SHP77 (cell line): Measurements from ENCODE around the gene NEK7.
"Not testable (repeated sequence)": the region's sequence is repeated elsewhere in the genome, so short reads cannot be mapped to it uniquely, and the experiment has no call there.

Source experiments
- DNase-seq, 2 experiments: peaks; one replicate each; lab custom pipeline; 2025; lab: John Stamatoyannopoulos, UW

The NEK7 gene

GRCh38 chr1:198290089-198290683, 133.4 kb downstream of the NEK7 start:
- no peak for DNase-seq

GRCh38 chr1:198291036-198291435, 134.2 kb downstream of the NEK7 start:
- no peak for DNase-seq

GRCh38 chr1:198291924-198292323, 135.1 kb downstream of the NEK7 start:
- DNase-seq, result no peak

- no peak for DNase-seq
Measured at GRCh38 chr1:198295225-198295624, 138.4 kb downstream of the NEK7 start.

- DNase-seq, result no peak
Measured at GRCh38 chr1:198295971-198296370, 139.2 kb downstream of the NEK7 start.

- no peak for DNase-seq
Measured at GRCh38 chr1:198297281-198297680, 140.5 kb downstream of the NEK7 start.

- DNase-seq, result no peak
Measured at GRCh38 chr1:198298640-198299039, 141.8 kb downstream of the NEK7 start.

GRCh38 chr1:198300451-198300850, 143.7 kb downstream of the NEK7 start:
- no peak for DNase-seq

GRCh38 chr1:198304431-198304830, 147.6 kb downstream of the NEK7 start:
- no peak for DNase-seq

GRCh38 chr1:198314817-198315216, 158.0 kb downstream of the NEK7 start:
- not testable (repeated sequence) for DNase-seq

GRCh38 chr1:198315331-198315730, 158.5 kb downstream of the NEK7 start:
- not testable (repeated sequence) for DNase-seq

- DNase-seq, result no peak
Measured at GRCh38 chr1:198316546-198317100, 159.8 kb downstream of the NEK7 start.

- DNase-seq, result no peak
Measured at GRCh38 chr1:198318085-198318484, 161.3 kb downstream of the NEK7 start.

GRCh38 chr1:198320759-198321158, 164.0 kb downstream of the NEK7 start:
- DNase-seq, result no peak

GRCh38 chr1:198326232-198326631, 169.4 kb downstream of the NEK7 start:
- DNase-seq, result no peak

GRCh38 chr1:198326915-198327314, 170.1 kb downstream of the NEK7 start:
- no peak for DNase-seq

GRCh38 chr1:198328458-198329032, 171.7 kb downstream of the NEK7 start:
- DNase-seq, result no peak

GRCh38 chr1:198330982-198331615, 174.3 kb downstream of the NEK7 start:
- no peak for DNase-seq

GRCh38 chr1:198333744-198334143, 176.9 kb downstream of the NEK7 start:
- DNase-seq, result no peak

- no peak for DNase-seq
Measured at GRCh38 chr1:198335663-198336062, 178.9 kb downstream of the NEK7 start.

GRCh38 chr1:198337886-198338285, 181.1 kb downstream of the NEK7 start:
- DNase-seq, result no peak

GRCh38 chr1:198340139-198340538, 183.3 kb downstream of the NEK7 start:
- DNase-seq, result no peak

GRCh38 chr1:198346178-198346577, 189.4 kb downstream of the NEK7 start:
- no peak for DNase-seq
